ENCODE measurements around the gene ZNF621.

- TF ChIP-seq CTCF (IDR thresholded peaks at IDR 0.05) (no peak), POLR2A (IDR thresholded peaks at IDR 0.05) (no peak), EP300 (IDR thresholded peaks at IDR 0.05) (no peak)
Measured at GRCh38 chr3:40534283-40534682, 9.5 kb downstream of the ZNF621 start.
